Sigmoid colon (tissue), 3 donors: ENCODE data around the gene TTC6.

Experiments used
- CTCF ChIP-seq, 4 experiments: fragments of 450-650 bp in 3 of 4; fragments of 200-600 bp in 1 of 4; IDR thresholded peaks; one replicate each; pipeline ENCODE4 v1.5.1; 2016 to 2019; ENCODE audit warnings: antibody characterized with exemption in 4 of 4, mild to moderate bottlenecking in 3 of 4, moderate library complexity in 2 of 4
- POLR2A ChIP-seq, 2 donors: fragments of 450-650 bp; IDR thresholded peaks; one replicate each; pipeline ENCODE4 v1.6.1; 2016; ENCODE audit warnings: antibody characterized with exemption in 2 of 2, mild to moderate bottlenecking in 2 of 2, moderate library complexity in 2 of 2

- TF ChIP-seq CTCF (IDR thresholded peaks at IDR 0.05) (no peak), POLR2A (IDR thresholded peaks at IDR 0.05) (no peak)
Measured at GRCh38 chr14:37597914-37598746, 2.7 kb downstream of the TTC6 start.
